Memory B cell (primary cell): ENCODE measurements around the gene TUBB4B.
"Not testable (repeated sequence)": the region's sequence is repeated elsewhere in the genome, so short reads cannot be mapped to it uniquely, and the experiment has no call there.

Experiments
- ATAC-seq: fragments of 150-1000 bp; cut with Tn5 transposase; 2 replicates; pipeline ENCODE4 v1.10.0; 2021; ENCODE audit warnings: low read depth, mild to moderate bottlenecking, moderate library complexity
- DNase-seq, 2 donors: peaks; one replicate each; pipeline ENCODE4 v3.0.0; 2022; ENCODE audit warnings: low spot score in 2 of 2
- H3K27ac Mint-ChIP-seq: one replicate; pipeline ENCODE4 v1.8.0; 2022; ENCODE audit warnings: mild to moderate bottlenecking, moderate library complexity, mixed read lengths
- H3K27me3 Mint-ChIP-seq: one replicate; pipeline ENCODE4 v1.8.0; 2022; ENCODE audit warnings: mixed read lengths
- H3K36me3 Mint-ChIP-seq: one replicate; pipeline ENCODE4 v1.8.0; 2022; ENCODE audit warnings: mild to moderate bottlenecking, mixed read lengths
- H3K4me1 Mint-ChIP-seq: one replicate; pipeline ENCODE4 v1.8.0; 2022; ENCODE audit warnings: mixed read lengths
- H3K4me3 Mint-ChIP-seq: one replicate; pipeline ENCODE4 v1.8.0; 2022; ENCODE audit warnings: mild to moderate bottlenecking, moderate library complexity, mixed read lengths
- H3K9me3 Mint-ChIP-seq: one replicate; pipeline ENCODE4 v1.8.0; 2022; ENCODE audit warnings: mixed read lengths

TUBB4B gene

GRCh38 chr9:137234055-137234697 is 6.9 kb upstream of the TUBB4B start:
- Mint-ChIP-seq H3K4me3 (no peak overlapping the region), H3K27me3 (peaks cover 9% of the 10 kb centered on the region), H3K36me3 (no peaks in the 10 kb centered on the region), H3K4me1 (peaks cover 15% of the 10 kb centered on the region), H3K27ac (no peak overlapping the region), H3K9me3 (no peaks in the 10 kb centered on the region)
- DNase-seq (no peak), ATAC-seq (no peak)

- no peak overlapping the region for H3K27ac Mint-ChIP-seq
- no peaks in the 10 kb centered on the region for H3K9me3 Mint-ChIP-seq
- peak; percentile 53 for ATAC-seq
- peaks cover 8% of the 10 kb centered on the region for H3K27me3 Mint-ChIP-seq
- H3K36me3 Mint-ChIP-seq: no peaks in the 10 kb centered on the region
- DNase-seq: peak in 1 of 2 donors; percentile 47
- H3K4me1 Mint-ChIP-seq: peaks cover 15% of the 10 kb centered on the region
- H3K4me3 Mint-ChIP-seq: peak overlapping the region; percentile 78
These were observed 6.2 kb upstream of the TUBB4B start for GRCh38 chr9:137234758-137235423.

DNA sequence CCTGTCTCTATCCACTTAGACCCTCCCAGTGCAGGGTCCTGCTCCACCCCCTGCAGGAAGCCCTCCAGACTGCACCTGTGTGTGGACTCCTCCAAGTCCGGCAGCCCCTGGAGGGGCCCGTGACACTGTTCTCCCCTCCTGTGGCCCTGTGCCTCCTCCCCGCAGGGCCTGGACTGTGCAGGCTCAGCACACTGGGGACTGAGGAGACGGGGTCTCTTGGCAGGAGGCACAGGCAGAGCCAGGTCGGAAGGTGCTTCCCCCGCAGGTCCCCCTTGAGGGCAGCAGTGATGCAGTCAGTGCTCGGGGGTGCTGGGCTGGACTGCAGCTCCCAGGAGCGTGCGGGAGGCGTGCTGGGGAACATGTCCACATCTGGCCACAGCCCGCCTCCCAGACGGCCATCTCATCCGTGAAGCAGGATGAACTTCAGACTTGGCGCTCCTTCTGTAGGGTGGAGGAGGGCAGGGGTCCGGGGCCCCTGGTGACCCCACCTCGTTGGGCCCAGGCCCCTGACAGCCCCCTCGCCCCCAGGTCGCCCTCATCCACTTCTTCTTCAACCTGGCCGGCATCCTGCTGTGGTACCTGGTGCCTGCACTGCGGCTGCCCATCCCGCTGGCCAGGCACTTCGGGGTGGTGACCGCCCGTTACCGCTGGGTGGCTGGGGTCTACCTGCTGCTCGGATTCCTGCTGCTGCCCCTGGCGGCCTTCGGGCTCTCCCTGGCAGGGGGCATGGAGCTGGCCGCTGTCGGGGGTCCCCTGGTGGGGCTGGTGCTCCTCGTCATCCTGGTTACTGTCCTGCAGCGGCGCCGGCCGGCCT is 5.5 kb upstream of the TUBB4B start:
- Mint-ChIP-seq H3K36me3 (no peaks in the 10 kb centered on the region), H3K4me3 (peak overlapping the region; percentile 78), H3K4me1 (peaks cover 15% of the 10 kb centered on the region), H3K9me3 (no peaks in the 10 kb centered on the region), H3K27me3 (peaks cover 8% of the 10 kb centered on the region), H3K27ac (no peak overlapping the region)
- ATAC-seq (no peak), DNase-seq (no peak)

GRCh38 chr9:137236238-137236935 is 4.7 kb upstream of the TUBB4B start:
- H3K9me3 Mint-ChIP-seq: no peaks in the 10 kb centered on the region

DNA sequence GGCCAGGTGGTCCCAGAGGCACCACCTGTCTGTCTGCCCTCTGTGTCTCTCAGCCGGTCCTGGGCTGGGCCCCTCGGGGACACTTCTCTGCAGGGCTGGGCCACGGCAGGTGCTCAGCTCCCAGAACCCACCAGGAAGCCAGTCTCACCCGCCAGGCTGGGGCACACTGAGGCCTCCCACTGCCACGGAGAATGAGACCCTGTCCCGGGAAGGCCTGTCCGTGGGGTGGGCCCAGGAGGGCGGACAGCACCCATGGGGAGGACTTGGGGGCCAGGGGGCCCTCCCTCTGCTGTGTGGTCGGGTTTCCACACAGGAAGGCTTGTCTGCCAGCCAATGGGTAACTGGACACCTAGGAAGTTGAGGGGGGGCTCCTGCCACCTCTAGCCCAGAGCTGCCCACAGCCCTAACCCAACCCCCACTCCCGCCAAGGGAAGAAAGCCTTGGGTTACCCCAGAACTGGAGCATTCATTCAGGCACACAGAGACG is 4.1 kb upstream of the TUBB4B start:
- no peak for ATAC-seq
- Mint-ChIP-seq H3K27ac (no peak overlapping the region), H3K36me3 (no peaks in the 10 kb centered on the region), H3K4me1 (peaks cover 15% of the 10 kb centered on the region), H3K4me3 (no peak overlapping the region), H3K9me3 (no peaks in the 10 kb centered on the region), H3K27me3 (peaks cover 6% of the 10 kb centered on the region)
- DNase-seq: no peak

More at GRCh38 chr9:137236238-137236935, 4.7 kb upstream of the TUBB4B start:
- no peaks in the 10 kb centered on the region for H3K36me3 Mint-ChIP-seq
- peaks cover 15% of the 10 kb centered on the region for H3K4me1 Mint-ChIP-seq
- peak overlapping the region; percentile 43 for H3K4me3 Mint-ChIP-seq
- peak; percentile 92 to 97 for DNase-seq
- H3K27me3 Mint-ChIP-seq: peaks cover 8% of the 10 kb centered on the region
- peak overlapping the region; percentile 14 for H3K27ac Mint-ChIP-seq
- peak; percentile 35 for ATAC-seq

- peak overlapping the region; percentile 15 for H3K4me3 Mint-ChIP-seq
- DNase-seq (no peak), ATAC-seq (no peak)
- peaks cover 22% of the 10 kb centered on the region for H3K4me1 Mint-ChIP-seq
- peaks cover 6% of the 10 kb centered on the region for H3K27me3 Mint-ChIP-seq
- no peaks in the 10 kb centered on the region for H3K9me3 Mint-ChIP-seq
- H3K36me3 Mint-ChIP-seq: no peaks in the 10 kb centered on the region
- no peak overlapping the region for H3K27ac Mint-ChIP-seq
These were observed 3.0 kb upstream of the TUBB4B start for GRCh38 chr9:137237759-137238726.

DNA sequence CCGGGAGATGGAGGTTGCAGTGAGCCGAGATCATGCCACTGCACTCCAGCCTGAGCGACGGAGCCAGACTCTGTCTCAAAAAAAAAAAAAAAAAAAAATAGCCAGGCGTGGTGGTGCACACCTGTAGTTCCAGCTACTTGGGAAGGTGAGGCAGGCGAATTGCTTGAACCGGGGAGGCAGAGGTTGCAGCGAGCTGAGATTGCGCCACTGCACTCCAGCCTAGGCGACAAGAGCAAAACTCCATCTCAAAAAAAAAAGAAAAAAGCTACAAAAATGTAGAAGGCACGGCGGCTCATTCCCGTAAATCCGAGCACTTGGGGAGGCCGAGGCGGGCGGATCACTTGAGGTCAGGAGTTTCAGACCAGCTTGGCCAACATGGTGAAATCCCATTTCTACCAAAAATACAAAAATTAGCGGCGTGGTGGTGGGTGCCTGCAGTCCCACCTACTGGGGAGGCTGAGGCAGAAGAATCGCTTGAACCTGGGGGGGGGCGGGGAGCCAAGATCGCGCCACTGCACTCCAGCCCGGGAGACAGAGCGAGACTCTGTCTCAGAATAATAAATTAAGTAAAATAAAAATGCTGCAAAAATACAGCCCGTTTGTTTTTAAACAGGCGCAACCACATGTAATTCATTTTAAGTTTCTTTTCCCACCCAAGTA is 1.4 kb upstream of the TUBB4B start:
- H3K27me3 Mint-ChIP-seq, ATAC-seq, H3K27ac Mint-ChIP-seq, DNase-seq, H3K9me3 Mint-ChIP-seq, H3K36me3 Mint-ChIP-seq: not testable (repeated sequence)
- Mint-ChIP-seq H3K4me3 (peak overlapping the region; percentile 86), H3K4me1 (peaks cover 28% of the 10 kb centered on the region)

- Mint-ChIP-seq H3K27me3 (no peaks in the 10 kb centered on the region), H3K27ac (peak overlapping the region; percentile 90), H3K4me1 (peaks cover 21% of the 10 kb centered on the region), H3K36me3 (no peaks in the 10 kb centered on the region), H3K4me3 (peak overlapping the region; percentile 86), H3K9me3 (no peaks in the 10 kb centered on the region)
- DNase-seq (peak in 1 of 2 donors; percentile 87), ATAC-seq (peak; percentile 26)
These were observed 708 bp upstream of the TUBB4B start for GRCh38 chr9:137240318-137240840.

DNA sequence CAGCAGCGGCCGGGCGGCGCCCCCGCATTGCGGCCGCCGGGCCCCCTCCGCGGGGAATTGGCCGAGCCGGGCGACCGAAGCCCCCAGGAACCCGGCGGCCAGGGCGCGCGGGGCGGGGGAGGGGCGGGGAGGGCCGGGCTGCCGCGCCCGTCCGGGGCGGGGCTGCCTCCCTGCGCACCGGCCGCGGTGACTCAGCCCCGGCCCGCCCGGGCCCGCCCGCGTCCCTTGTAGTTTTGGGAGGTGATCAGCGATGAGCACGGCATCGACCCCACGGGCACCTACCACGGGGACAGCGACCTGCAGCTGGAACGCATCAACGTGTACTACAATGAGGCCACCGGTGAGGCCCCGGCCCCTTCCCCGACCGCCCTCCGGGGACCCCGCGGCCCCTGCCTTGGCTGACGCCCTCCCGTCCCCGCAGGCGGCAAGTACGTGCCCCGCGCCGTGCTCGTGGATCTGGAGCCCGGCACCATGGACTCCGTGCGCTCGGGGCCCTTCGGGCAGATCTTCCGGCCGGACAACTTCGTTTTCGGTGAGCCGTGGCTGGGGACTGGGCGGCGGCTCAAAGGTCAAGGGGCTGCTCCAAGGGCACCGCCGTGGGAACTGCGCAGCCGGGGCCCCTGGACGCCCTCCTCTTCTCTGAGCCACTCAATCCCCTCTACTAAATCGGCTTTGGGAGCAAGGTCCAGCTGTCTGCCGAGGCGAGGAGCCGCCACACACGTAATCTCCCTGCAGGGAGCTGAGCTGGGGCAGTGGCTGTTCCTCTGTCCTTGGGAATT is 592 bp downstream of the TUBB4B start:
- Mint-ChIP-seq H3K27me3 (no peaks in the 10 kb centered on the region), H3K4me3 (peak overlapping the region; percentile 72), H3K36me3 (no peaks in the 10 kb centered on the region), H3K27ac (peak overlapping the region; percentile 90), H3K4me1 (peaks cover 19% of the 10 kb centered on the region), H3K9me3 (no peaks in the 10 kb centered on the region)
- DNase-seq (peak in 1 of 2 donors; percentile 42), ATAC-seq (peak; percentile 4)

DNA sequence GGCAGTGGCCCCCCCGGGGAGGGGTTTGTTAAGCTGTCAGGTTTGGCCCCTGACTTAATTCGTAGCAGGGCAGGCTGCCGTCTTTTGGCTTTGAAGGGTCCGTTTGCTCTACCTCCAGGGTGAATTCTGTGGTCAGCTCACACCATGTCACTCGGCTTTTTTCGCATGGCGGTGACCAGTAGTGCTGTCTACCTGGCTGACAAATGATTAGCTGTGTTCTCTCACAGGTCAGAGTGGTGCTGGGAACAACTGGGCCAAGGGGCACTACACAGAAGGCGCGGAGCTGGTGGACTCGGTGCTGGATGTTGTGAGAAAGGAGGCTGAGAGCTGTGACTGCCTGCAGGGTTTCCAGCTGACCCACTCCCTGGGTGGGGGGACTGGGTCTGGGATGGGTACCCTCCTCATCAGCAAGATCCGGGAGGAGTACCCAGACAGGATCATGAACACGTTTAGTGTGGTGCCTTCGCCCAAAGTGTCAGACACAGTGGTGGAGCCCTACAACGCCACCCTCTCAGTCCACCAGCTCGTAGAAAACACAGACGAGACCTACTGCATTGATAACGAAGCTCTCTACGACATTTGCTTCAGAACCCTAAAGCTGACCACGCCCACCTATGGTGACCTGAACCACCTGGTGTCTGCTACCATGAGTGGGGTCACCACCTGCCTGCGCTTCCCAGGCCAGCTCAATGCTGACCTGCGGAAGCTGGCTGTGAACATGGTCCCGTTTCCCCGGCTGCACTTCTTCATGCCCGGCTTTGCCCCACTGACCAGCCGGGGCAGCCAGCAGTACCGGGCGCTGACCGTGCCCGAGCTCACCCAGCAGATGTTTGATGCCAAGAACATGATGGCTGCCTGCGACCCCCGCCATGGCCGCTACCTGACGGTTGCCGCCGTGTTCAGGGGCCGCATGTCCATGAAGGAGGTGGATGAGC is 1.4 kb downstream of the TUBB4B start:
- Mint-ChIP-seq H3K4me1 (peaks cover 17% of the 10 kb centered on the region), H3K4me3 (peak overlapping the region; percentile 72), H3K27me3 (no peaks in the 10 kb centered on the region), H3K9me3 (no peaks in the 10 kb centered on the region), H3K27ac (peak overlapping the region; percentile 31), H3K36me3 (no peaks in the 10 kb centered on the region)
- no peak for DNase-seq
- no peak for ATAC-seq

- not testable (repeated sequence) for H3K27ac Mint-ChIP-seq, H3K4me3 Mint-ChIP-seq, H3K36me3 Mint-ChIP-seq, H3K9me3 Mint-ChIP-seq, DNase-seq, H3K27me3 Mint-ChIP-seq, ATAC-seq
- H3K4me1 Mint-ChIP-seq: peaks cover 17% of the 10 kb centered on the region
These were observed 2.2 kb downstream of the TUBB4B start for GRCh38 chr9:137243266-137243625.
